ENCODE data around the gene LRBA. TPM values are rescaled to one million over a fixed set of nuclear protein-coding genes. Genes with fewer than 3 reads are reported as not detected.

LRBA gene
- polyA plus RNA-seq, 1 experiment: 23.4 TPM

DNA sequence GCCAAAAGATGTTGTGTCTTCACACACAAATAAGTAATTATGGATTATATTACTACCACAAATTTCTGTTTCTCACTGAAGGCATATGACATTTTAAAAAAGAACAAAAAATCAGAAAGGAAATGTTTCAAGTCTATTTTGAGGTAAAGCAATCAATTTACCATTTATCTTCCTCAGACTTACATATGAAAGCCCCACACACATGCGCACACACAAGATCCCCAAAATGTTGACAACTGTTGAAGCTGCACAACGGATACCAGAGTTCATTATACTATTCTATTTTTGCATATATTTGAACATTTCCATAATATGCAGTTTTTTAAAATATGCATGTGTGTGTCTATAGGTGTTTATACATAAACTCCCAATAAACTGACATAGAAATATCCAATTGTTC, 2.7 kb downstream of the LRBA start:
- ChIA-PET CTCF (no interaction called here), POLR2A (no interaction called here)
- H3K27ac ChIP-seq (ENCODE audit: low read depth, low read length): no peak overlapping the region
- no peak overlapping the region for H3K4me3 ChIP-seq (ENCODE audit: low read depth, low read length)
- H3K27me3 ChIP-seq (ENCODE audit: control insufficient read depth, insufficient read depth, low read length): no peaks in the 10 kb centered on the region
- TF ChIP-seq, protein P1, sequence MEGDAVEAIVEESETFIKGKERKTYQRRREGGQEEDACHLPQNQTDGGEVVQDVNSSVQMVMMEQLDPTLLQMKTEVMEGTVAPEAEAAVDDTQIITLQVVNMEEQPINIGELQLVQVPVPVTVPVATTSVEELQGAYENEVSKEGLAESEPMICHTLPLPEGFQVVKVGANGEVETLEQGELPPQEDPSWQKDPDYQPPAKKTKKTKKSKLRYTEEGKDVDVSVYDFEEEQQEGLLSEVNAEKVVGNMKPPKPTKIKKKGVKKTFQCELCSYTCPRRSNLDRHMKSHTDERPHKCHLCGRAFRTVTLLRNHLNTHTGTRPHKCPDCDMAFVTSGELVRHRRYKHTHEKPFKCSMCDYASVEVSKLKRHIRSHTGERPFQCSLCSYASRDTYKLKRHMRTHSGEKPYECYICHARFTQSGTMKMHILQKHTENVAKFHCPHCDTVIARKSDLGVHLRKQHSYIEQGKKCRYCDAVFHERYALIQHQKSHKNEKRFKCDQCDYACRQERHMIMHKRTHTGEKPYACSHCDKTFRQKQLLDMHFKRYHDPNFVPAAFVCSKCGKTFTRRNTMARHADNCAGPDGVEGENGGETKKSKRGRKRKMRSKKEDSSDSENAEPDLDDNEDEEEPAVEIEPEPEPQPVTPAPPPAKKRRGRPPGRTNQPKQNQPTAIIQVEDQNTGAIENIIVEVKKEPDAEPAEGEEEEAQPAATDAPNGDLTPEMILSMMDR (IDR thresholded peaks at IDR 0.05; ENCODE audit: low read depth, low read length): no peak
- no peak for DNase-seq (ENCODE audit: low read depth, low spot score)
- H3K9me3 ChIP-seq (ENCODE audit: control insufficient read depth, insufficient read depth, low read length): no peaks in the 10 kb centered on the region; the same call in 1 of the 2 replicates

DNA sequence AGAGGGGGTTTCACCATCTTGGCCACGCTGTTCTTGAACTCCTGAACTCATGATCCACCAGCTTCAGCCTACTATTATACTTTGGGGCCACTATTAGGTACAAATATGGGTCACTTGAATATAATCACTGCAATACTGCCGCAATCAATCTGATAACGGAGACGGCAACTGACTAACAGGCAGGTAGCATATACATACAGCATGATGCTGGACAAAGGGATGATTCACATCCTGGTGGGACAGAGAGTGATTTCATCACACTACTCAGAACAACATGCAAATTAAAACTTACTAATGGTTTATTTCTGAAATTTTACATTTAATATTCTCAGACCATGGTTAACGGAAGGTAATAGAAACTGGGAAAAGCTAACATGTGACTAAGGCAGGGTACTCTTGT, 10.9 kb downstream of the LRBA start:
- Histone ChIP-seq H3K27me3 (ENCODE audit: control insufficient read depth, insufficient read depth, low read length) (no peaks in the 10 kb centered on the region), H3K27ac (ENCODE audit: low read depth, low read length) (no peak overlapping the region), H3K9me3 (ENCODE audit: control insufficient read depth, insufficient read depth, low read length) (no peaks in the 10 kb centered on the region; the same call in 1 of the 2 replicates), H3K4me3 (ENCODE audit: low read depth, low read length) (no peak overlapping the region)
- TF ChIP-seq, protein P1 (IDR thresholded peaks at IDR 0.05; ENCODE audit: low read depth, low read length): no peak
- ChIA-PET POLR2A (no interaction called here), CTCF (no interaction called here)
- DNase-seq (ENCODE audit: low read depth, low spot score): no peak

DNA sequence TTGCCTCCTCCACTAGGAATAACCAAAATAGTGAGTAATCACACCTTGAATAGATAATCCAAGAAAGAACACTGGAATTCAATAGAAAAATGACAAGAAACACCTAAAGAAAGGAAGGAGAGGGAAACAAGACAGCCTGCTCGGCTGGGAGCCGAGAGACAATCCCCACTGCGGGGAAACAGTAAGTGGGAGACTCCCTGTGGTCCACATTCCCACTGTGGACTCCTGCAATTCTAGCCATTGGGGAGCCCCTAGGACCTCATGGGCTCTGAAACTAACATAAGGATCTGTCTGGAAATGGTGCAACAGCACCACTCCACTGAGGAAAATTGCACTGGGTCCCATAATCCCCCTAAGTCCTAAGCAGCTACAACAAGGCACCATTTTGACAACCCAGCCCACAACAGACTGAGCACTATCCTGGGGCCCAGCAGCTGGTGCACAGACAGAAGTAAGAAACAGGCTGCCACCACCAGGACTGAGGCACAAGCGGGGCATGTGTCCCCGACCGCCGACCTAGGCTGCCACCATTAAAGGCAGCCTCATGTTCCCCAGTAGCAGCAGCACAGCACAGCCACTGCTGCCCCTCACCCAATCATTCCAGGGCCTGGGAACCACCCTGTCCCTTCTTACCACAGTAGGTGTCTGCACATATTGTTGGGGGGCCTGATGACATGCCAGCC, 14.2 kb downstream of the LRBA start:
- CTCF ChIA-PET: no interaction called here
- H3K27me3 ChIP-seq (ENCODE audit: control insufficient read depth, insufficient read depth, low read length): no peaks in the 10 kb centered on the region
- POLR2A ChIA-PET: no interaction called here
- no peaks in the 10 kb centered on the region for H3K9me3 ChIP-seq (ENCODE audit: control insufficient read depth, insufficient read depth, low read length)
- no peak overlapping the region for H3K4me3 ChIP-seq (ENCODE audit: low read depth, low read length)
- DNase-seq (ENCODE audit: low read depth, low spot score): no peak
- TF ChIP-seq, protein P1 (IDR thresholded peaks at IDR 0.05; ENCODE audit: low read depth, low read length): no peak
- no peak overlapping the region for H3K27ac ChIP-seq (ENCODE audit: low read depth, low read length)

DNA sequence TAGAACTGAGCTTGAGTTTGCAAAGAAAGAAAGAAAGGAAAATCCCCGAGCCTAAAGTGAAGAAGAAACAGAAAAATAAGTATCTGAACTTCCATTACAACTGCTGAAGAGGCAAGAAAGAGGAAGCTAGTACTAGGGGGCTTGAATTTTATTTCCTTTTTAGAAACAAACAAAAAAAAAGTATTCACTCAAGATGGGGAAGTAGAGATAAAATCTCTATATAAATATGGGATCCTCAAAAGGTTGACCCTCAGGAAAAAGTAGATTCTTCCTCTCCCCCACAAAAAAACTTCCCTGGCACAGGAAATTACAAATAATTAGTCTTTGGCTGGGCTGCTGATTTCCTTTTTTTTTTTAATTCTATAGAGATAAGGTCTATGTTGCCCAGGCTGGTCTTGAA, 16.0 kb downstream of the LRBA start:
- H3K27me3 ChIP-seq (ENCODE audit: control insufficient read depth, insufficient read depth, low read length): no peaks in the 10 kb centered on the region
- H3K4me3 ChIP-seq (ENCODE audit: low read depth, low read length): no peak overlapping the region
- ChIA-PET POLR2A (no interaction called here), CTCF (no interaction called here)
- DNase-seq (ENCODE audit: low read depth, low spot score): no peak
- H3K9me3 ChIP-seq (ENCODE audit: control insufficient read depth, insufficient read depth, low read length): no peaks in the 10 kb centered on the region
- H3K27ac ChIP-seq (ENCODE audit: low read depth, low read length): no peak overlapping the region
- TF ChIP-seq, protein P1 (IDR thresholded peaks at IDR 0.05; ENCODE audit: low read depth, low read length): no peak

DNA sequence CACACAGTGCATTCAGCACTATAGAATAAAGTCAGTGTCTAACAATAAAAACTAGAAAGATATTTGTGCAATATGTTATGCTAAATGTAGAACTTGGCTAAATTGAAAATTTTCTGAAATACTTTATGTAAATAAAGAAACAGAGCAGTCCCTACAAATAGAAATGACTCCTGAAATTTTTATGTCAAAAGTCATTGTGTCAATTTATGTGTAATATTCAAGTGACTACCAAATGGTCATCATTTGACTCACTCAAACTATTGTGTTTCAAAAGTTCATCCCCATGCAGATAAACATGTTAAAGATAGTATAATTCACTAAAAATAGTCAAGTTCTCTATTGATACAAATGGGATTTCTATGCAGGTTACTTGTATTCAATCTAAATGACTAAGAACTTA, 17.9 kb downstream of the LRBA start:
- DNase-seq (ENCODE audit: low read depth, low spot score): no peak
- POLR2A ChIA-PET: no interaction called here
- CTCF ChIA-PET: no interaction called here
- Histone ChIP-seq H3K9me3 (ENCODE audit: control insufficient read depth, insufficient read depth, low read length) (no peaks in the 10 kb centered on the region), H3K4me3 (ENCODE audit: low read depth, low read length) (no peak overlapping the region), H3K27me3 (ENCODE audit: control insufficient read depth, insufficient read depth, low read length) (no peaks in the 10 kb centered on the region), H3K27ac (ENCODE audit: low read depth, low read length) (no peak overlapping the region)
- TF ChIP-seq, protein P1 (IDR thresholded peaks at IDR 0.05; ENCODE audit: low read depth, low read length): no peak

Measured in AG04450 (cell line).